ENCODE measurements around the gene PPA1. TPM values are rescaled to one million over a fixed set of nuclear protein-coding genes. Genes with fewer than 3 reads are reported as not detected.

Gene PPA1
- total RNA-seq, 1 experiment from 2014 or later: 351 TPM

- peaks cover 5% of the 10 kb centered on the region for H3K9me3 ChIP-seq (ENCODE audit: low read depth, low read length, poor library complexity, severe bottlenecking)
- H3K27me3 ChIP-seq (replicated peaks; ENCODE audit: insufficient read depth, low read depth, low read length, poor library complexity): no peaks in the 10 kb centered on the region
- H3K4me1 ChIP-seq (ENCODE audit: insufficient read depth, low read length, poor library complexity, severe bottlenecking): no peaks in the 10 kb centered on the region
- H3K27ac ChIP-seq (ENCODE audit: low read depth, low read length, poor library complexity, severe bottlenecking): no peak overlapping the region
- no peak for TF ChIP-seq EZH2 (IDR thresholded peaks at IDR 0.05; ENCODE audit: borderline replicate concordance, low read depth, low read length, poor library complexity, severe bottlenecking)
- TF ChIP-seq, protein P1, sequence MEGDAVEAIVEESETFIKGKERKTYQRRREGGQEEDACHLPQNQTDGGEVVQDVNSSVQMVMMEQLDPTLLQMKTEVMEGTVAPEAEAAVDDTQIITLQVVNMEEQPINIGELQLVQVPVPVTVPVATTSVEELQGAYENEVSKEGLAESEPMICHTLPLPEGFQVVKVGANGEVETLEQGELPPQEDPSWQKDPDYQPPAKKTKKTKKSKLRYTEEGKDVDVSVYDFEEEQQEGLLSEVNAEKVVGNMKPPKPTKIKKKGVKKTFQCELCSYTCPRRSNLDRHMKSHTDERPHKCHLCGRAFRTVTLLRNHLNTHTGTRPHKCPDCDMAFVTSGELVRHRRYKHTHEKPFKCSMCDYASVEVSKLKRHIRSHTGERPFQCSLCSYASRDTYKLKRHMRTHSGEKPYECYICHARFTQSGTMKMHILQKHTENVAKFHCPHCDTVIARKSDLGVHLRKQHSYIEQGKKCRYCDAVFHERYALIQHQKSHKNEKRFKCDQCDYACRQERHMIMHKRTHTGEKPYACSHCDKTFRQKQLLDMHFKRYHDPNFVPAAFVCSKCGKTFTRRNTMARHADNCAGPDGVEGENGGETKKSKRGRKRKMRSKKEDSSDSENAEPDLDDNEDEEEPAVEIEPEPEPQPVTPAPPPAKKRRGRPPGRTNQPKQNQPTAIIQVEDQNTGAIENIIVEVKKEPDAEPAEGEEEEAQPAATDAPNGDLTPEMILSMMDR (conservative IDR thresholded peaks at IDR 0.05; ENCODE audit: low read depth, low read length): no peak
- no peak overlapping the region for H3K4me3 ChIP-seq (ENCODE audit: low read depth, low read length, poor library complexity, severe bottlenecking)
- ChIA-PET POLR2A (ENCODE audit: low non-redundant PET) (no interaction called here), CTCF (no interaction called here)
- no TSS peak for BruUV-seq (replicated peaks)
- intact Hi-C loops (cut with micrococcal nuclease; ENCODE audit: unreplicated experiment): no loop called here
- no peak for DNase-seq (ENCODE audit: low spot score)
- H3K36me3 ChIP-seq (ENCODE audit: insufficient read depth, low read length, poor library complexity, severe bottlenecking): no peaks in the 10 kb centered on the region
Measured at GRCh38 chr10:70178139-70178725, 55.0 kb downstream of the PPA1 start.

- POLR2A ChIA-PET (ENCODE audit: low non-redundant PET): no interaction called here
- Histone ChIP-seq H3K36me3 (ENCODE audit: insufficient read depth, low read length, poor library complexity, severe bottlenecking) (no peaks in the 10 kb centered on the region), H3K4me1 (ENCODE audit: insufficient read depth, low read length, poor library complexity, severe bottlenecking) (no peaks in the 10 kb centered on the region), H3K27me3 (replicated peaks; ENCODE audit: insufficient read depth, low read depth, low read length, poor library complexity) (no peaks in the 10 kb centered on the region), H3K27ac (ENCODE audit: low read depth, low read length, poor library complexity, severe bottlenecking) (no peak overlapping the region), H3K4me3 (ENCODE audit: low read depth, low read length, poor library complexity, severe bottlenecking) (no peak overlapping the region), H3K9me3 (ENCODE audit: low read depth, low read length, poor library complexity, severe bottlenecking) (peaks cover 5% of the 10 kb centered on the region)
- BruUV-seq (replicated peaks): no TSS peak
- no peak for DNase-seq (ENCODE audit: low spot score)
- CTCF ChIA-PET: no interaction called here
- TF ChIP-seq, protein P1 (conservative IDR thresholded peaks at IDR 0.05; ENCODE audit: low read depth, low read length): no peak
- no peak for TF ChIP-seq EZH2 (IDR thresholded peaks at IDR 0.05; ENCODE audit: borderline replicate concordance, low read depth, low read length, poor library complexity, severe bottlenecking)
- intact Hi-C loops (cut with micrococcal nuclease; ENCODE audit: unreplicated experiment): no loop called here
Measured at GRCh38 chr10:70176441-70176840, 56.8 kb downstream of the PPA1 start.

DNA sequence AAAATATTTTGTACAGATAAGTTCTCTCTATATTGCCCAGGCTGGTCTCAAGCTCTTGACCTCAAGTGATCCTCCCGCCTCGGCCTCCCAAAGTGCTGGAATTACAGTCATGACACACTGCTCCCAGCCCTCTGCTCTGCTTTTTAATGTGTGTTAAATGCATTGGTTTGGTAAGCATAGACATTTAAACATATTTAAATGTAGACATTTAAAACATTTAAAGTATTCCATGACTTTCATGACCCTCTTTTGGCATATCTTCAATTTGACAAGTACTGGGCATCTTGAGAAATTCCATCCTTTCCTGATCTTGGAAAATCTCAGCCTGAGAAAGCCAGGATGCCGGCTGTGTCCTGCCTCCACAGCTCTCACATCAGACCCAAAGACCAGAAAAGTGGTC lies 57.7 kb downstream of the PPA1 start:
- no TSS peak for BruUV-seq (replicated peaks)
- Histone ChIP-seq H3K27me3 (replicated peaks; ENCODE audit: insufficient read depth, low read depth, low read length, poor library complexity) (no peaks in the 10 kb centered on the region), H3K4me3 (ENCODE audit: low read depth, low read length, poor library complexity, severe bottlenecking) (no peak overlapping the region), H3K9me3 (ENCODE audit: low read depth, low read length, poor library complexity, severe bottlenecking) (peaks cover 5% of the 10 kb centered on the region), H3K27ac (ENCODE audit: low read depth, low read length, poor library complexity, severe bottlenecking) (no peak overlapping the region), H3K4me1 (ENCODE audit: insufficient read depth, low read length, poor library complexity, severe bottlenecking) (no peaks in the 10 kb centered on the region), H3K36me3 (ENCODE audit: insufficient read depth, low read length, poor library complexity, severe bottlenecking) (no peaks in the 10 kb centered on the region)
- ChIA-PET CTCF (no interaction called here), POLR2A (ENCODE audit: low non-redundant PET) (no interaction called here)
- intact Hi-C loops (cut with micrococcal nuclease; ENCODE audit: unreplicated experiment): no loop called here
- TF ChIP-seq, protein P1 (conservative IDR thresholded peaks at IDR 0.05; ENCODE audit: low read depth, low read length): no peak
- TF ChIP-seq EZH2 (IDR thresholded peaks at IDR 0.05; ENCODE audit: borderline replicate concordance, low read depth, low read length, poor library complexity, severe bottlenecking): no peak
- DNase-seq (ENCODE audit: low spot score): no peak

Data from A673 (cell line).